Measurements from ENCODE around the gene MAGEF1.

DNA sequence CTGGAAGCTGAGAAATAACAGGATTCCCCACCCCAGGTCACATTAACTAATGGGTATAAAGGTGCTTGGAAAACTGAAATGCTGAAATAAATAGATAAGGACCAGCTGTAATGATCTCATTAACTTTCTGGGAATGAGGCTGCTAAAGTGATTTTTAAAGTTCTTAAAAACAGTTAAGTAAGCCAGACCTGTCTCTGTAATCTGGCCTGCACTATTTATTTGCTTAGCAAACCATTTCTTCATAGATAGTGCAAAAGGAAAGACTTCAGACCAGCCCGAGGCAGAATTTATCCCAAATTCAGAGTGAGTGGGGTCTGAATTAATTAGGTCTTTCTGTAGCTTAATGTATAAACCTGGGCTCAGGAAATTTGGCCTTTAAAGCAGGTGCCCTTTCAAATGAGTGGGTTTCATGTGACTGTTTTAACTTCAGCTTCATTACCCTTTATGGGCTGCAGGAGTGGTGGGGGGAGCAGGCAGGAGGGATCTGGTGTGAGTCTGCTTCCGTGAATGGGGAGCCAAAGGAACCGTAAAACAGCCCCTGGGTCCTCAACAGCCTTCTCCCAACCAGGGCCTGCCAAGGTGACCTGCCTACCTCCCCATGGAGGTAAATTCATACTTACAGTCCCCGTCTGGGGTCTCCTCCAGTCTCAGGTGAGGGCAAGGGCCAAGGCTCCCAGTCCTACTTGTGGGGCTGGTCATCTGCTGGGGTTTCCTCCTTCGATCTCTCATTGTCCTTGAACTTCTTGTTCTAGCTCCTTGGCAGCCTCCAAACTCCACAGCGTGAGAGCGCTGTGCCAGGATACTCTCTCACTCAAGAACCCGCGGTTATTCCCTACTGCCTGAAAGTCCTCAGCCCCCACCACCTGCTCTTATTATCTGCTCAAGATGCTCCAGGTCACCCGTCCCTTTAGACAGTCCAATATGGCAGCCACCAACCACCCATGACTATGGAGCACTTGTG lies 31.2 kb downstream of the MAGEF1 start:
- TF ChIP-seq, protein P1, sequence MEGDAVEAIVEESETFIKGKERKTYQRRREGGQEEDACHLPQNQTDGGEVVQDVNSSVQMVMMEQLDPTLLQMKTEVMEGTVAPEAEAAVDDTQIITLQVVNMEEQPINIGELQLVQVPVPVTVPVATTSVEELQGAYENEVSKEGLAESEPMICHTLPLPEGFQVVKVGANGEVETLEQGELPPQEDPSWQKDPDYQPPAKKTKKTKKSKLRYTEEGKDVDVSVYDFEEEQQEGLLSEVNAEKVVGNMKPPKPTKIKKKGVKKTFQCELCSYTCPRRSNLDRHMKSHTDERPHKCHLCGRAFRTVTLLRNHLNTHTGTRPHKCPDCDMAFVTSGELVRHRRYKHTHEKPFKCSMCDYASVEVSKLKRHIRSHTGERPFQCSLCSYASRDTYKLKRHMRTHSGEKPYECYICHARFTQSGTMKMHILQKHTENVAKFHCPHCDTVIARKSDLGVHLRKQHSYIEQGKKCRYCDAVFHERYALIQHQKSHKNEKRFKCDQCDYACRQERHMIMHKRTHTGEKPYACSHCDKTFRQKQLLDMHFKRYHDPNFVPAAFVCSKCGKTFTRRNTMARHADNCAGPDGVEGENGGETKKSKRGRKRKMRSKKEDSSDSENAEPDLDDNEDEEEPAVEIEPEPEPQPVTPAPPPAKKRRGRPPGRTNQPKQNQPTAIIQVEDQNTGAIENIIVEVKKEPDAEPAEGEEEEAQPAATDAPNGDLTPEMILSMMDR (IDR thresholded peaks at IDR 0.05): no peak
- no peak for TF ChIP-seq EZH2 (IDR thresholded peaks at IDR 0.05; ENCODE audit: borderline replicate concordance, insufficient read depth, low read depth, low read length, poor library complexity, severe bottlenecking)
